GM15510 (cell line): ENCODE measurements around the gene RNF217.

ENCODE experiments used
- POLR2A ChIP-seq: IDR thresholded peaks from 3 replicates; pipeline ENCODE4 v1.6.1; 2011; ENCODE audit warnings: borderline replicate concordance; ENCODE audit not compliant: insufficient read length; ENCODE audit errors: extremely low read depth

Gene RNF217

DNA sequence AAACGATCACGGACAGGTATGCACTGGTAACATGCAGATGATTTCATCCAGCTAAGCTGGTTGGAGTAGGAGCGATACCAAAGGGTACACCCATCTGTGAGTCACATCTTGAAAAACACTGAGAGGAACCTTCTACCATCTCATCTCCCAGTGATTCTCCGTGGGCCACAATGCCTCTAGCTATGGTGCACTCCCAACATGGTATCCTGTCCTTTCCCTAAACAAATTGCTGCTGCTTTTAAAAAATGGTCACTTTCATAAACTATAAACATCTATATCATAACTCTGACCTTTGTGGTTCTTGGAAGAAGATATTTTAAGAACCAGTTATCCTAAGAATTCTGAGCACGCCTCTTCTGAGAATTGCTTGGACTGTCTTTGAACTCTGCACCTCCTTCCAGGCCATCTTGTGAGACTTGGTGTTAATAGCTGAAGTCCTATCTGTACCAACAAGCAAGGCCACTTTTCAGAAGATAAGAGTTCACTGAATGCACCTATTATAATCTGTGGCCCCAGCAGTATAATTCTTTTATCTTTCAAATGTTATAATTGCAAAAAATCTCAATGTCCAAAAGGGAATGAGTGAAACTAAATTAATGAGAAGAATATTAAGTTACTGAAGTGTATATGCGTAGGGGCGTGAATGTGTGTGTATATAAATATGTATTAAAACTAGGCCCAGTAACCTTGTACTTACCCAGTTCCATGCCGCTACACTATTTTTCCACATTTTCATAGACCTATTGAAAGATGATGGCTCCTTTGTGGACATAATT lies 120.9 kb downstream of the RNF217 start:
- no peak for TF ChIP-seq POLR2A

DNA sequence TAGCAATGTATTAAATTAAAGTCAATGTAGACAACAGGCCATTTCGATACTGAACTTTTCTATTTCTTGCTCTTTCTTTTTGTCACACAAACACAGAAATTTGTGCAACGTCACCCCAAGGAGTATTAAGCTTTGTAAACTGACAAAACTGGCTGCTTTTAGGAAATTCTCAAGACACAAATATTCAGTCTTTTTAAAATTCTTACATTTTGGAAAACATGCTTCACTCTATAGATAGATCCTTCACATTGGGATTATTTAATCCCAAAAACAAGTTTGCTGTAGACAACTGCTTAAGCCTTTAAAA lies 121.4 kb downstream of the RNF217 start:
- TF ChIP-seq POLR2A = no peak

DNA sequence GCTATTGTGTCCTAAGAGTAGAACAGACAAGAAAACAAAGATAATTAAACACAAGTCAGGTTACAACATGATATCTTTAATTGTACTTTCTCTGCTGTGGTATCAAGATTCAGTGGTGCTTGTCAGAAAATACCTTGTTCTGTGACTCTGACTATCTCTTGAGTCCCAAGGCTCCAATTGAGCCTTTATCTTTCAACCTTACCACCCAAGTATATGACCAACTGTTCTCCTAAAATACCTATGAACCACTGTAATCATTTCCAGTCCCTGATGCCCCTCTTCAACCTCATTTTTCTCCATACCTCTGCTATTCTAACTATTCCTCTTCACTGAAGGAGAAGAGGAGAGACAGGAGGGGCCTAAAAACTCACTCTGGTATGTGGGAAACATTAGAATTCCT lies 124.5 kb downstream of the RNF217 start:
- no peak for TF ChIP-seq POLR2A

DNA sequence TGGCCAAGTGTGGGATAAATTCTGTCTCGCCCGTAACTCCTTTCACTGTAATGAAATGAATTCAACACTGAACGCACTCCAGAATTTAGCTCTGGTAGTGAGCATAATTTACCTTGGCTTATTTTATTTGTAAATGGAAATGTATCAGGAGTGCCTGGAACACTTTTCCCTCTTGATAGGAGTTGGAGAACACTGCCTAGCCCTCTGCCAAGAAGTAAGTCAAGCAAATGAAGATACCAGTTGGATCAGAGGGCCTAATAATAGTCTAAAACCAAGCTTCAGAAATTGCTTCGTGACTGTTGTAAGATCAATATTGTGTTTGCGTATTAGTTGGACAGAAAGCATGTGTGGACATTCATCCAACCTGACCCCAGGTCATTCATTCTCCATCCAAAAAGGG lies 126.7 kb downstream of the RNF217 start:
- TF ChIP-seq POLR2A = no peak

DNA sequence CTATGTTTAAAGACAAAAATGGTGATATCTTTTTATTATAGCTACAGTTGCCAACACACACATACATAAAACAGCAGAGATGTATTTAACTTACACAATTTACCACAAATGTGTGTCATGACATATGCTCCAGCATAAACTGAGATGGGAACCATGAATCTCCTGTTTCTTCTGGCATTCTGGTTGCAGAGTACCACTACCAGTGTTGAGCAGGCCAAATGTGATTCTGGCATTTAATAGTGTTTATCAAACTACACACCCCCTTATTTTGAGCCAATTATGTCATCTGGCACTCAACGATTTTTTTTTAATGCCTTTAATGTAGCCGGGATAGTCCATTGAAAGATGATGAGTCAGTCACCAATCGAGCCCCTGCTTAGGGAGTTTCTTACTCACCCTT lies 132.3 kb downstream of the RNF217 start:
- no peak for TF ChIP-seq POLR2A

DNA sequence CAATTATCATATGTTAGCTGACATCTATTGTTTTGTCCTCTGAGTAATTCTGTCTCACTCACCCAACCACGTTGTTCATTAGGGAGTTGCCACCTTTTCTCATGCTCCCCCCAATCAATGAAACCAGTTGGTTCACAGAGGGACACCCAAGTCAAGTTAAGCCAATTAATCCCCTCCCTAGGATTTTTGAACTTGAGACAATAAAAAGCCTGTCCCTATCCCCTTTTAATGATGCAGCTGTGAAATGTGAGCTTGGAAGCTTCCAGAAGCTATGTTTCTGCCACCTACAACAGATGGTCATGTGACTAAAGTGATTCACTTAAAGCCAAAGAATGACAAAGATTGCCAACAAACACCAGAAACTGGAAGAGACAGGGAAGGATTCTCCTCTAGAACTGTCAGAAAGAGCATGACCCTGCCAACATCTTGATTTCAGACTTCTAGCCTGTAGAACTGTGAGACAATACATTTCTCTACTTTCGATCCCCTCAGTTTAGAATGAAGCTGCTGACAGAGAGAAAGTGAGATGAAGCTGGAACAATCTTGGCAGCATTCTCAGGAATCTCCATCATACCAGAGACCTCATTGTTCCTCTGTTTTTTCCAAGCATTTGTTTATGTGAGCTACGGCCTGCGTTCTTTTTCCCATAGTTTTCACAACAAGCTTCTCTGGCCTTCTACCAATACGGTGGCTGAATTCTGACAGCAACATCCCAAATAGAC lies 133.5 kb downstream of the RNF217 start:
- no peak for TF ChIP-seq POLR2A

DNA sequence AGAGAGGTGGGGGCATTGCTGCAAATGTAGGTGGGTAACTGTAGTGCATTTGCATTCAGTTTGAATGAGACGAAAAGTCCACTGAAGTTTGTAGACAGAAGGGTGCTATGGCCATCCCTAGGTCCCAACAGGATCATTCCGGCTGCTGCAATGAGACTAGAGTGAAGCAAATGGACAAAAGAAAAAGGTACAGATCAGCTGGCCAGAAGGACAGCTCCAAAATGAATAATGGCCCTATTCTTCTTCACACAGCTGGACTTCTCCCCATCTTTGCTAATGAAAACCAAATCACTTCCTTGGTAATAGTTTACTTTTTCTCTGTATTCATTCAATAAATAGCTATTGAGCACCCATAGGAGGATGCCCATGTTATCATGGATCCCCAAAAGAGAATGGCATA lies 134.9 kb downstream of the RNF217 start:
- no peak for TF ChIP-seq POLR2A

DNA sequence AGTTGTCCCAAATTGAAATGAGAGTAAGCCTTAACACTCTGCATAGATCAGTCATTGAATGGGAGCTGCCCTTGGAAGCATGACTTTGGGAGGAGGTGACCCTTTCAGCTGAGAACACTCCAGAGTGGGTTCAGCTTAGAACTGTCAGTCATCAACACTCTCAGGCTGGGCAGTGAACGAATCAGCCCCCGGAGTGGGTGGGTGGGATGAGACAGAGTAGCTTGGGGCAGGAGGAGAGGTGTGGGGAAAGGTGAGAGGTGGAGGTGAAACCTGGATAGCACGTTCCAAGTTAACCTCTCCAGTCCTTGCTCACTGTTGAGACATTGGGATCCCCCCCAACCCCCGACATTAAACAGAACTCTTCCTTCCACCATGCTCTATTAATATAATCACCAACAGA lies 136.0 kb downstream of the RNF217 start:
- TF ChIP-seq POLR2A = no peak

DNA sequence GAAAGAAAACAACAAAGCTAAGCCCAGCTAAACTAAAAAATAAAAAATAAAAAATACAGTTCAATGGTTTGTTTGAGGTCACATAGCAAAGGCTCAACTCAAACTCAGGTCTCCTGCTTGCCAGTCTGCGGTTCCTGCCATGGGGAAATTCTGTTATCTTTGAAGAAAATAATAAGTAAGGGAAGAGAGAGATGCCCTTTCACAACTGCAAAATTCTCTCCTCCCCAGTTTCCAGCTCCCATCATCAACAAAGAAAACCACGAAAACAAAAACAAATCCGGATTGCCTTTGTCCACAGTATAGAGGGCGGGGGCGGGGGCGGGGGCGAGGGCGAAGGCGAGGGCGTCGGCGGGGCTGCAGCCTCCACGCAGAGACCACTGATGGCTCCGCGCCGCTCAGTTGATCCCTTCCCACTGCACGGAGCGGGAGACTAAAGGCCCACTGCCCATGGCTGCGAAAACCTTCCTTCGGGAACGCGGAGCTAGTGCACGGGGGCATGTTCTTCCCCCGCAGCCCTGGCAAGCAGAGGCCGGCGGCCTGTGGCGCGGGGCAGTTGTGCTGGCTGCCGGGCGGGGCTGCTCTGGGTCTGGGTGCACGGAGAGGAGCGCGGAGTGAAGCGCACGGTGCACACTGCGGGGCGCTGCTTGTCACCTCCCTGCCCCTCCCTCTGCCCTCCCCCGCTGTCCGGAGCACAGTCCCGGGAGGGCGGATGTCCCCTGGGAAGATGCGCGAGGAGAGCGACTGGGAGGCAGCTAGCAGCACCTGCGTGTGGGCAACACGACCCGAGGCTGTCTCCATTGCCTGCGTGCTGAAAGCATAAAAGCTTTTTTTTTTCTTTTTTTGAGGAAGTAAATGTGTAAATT lies 137.2 kb downstream of the RNF217 start:
- TF ChIP-seq POLR2A = no peak

DNA sequence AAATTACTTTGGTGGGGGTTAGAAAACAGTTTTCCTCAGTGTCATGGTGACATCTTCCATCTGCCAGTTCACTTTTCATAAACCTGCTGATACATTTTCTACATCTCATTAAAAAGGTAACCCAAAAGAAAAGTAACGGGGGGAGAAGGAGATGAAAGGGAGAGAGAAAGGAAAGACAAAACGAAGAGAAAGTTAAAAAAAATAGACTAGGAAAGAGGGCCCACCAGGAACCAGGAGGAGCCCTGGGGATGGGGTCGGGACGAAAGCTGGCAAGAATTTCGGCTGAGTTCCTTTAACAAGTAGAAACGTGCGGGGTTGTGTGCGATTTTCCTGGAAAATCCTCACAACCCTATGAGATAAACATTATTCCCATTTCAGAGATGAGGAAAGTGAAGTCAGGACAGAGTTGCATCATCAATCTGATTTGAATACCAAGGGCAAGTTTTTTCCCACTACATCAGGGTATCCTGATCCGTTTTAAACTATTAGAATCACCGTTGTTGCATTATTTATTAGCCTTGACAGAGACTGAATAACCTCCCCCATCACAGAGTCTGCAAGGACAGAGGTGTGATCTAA lies 137.9 kb downstream of the RNF217 start:
- no peak for TF ChIP-seq POLR2A

DNA sequence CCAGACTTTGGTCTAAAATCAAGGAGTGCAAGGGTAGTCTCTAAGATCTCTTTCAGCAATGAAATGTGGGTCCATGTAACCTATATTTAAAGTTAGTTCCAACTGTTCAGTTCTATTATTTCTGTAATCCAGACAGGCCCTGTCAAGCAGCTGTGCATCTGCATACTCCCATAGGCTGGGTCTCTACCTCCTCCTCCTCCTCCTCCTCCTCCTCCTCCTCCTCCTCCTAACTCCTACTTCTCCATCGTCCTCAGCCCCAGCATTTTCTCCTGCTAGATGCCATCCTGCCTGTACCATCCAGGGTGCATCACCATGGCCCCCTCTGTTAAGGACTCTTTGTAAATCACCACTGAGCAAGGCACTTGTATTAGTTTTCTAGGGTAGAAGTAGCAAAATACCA lies 138.9 kb downstream of the RNF217 start:
- no peak for TF ChIP-seq POLR2A

DNA sequence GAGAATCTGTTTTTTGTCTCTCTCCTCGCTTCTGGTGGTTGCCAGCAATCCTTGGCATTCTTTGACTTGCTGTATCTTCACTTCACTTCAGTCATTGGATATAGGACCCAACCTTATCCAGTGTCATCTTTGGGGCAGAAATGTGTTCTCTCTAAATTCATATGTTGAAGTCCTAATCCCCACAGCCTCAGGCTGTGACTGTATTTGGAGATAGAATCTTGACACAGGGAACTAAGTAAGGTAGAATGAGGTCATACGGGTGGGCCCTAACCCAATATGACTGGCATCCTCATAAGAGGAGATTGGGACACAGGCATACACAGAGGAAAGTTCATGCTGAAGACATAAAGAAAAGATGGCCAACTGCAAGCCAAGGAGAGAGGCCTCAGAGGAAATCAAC lies 139.4 kb downstream of the RNF217 start:
- no peak for TF ChIP-seq POLR2A

DNA sequence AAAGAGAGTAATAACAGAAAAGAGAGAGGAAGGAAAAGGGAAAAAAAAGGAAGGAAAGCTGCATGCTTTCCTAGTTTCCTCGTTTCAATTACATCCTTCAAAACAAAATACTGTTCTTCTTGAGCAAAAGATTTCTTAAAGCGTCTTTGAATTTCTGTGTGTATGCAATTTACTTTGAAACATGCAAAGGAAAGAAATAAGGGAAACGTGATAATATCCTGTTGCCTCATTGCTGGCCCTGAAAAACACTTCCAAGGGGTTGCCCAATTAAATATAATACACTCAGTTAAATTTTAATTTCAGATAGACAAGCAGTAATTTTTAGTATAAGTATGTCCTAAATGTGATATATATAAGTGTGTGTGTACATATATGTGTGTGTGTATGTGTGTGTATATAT lies 140.2 kb downstream of the RNF217 start:
- no peak for TF ChIP-seq POLR2A

DNA sequence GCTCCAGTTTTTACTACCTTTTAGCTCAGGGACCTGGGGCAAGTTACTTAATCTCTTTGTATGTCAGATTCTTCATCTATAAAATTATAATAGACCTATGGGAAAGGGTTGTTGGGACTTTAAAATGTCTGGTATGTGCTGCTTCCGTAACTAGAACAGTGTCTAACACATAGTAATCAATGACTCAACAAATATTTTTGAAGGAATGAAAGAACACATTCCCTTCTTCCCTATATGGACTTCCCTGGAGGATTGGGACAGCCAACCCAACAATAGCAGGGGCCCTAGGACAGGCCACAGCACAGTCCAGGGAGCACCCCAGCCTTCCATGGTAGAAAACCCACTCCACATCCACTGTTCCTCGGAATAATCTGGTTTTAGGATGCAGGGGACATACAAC lies 140.7 kb downstream of the RNF217 start:
- no peak for TF ChIP-seq POLR2A

DNA sequence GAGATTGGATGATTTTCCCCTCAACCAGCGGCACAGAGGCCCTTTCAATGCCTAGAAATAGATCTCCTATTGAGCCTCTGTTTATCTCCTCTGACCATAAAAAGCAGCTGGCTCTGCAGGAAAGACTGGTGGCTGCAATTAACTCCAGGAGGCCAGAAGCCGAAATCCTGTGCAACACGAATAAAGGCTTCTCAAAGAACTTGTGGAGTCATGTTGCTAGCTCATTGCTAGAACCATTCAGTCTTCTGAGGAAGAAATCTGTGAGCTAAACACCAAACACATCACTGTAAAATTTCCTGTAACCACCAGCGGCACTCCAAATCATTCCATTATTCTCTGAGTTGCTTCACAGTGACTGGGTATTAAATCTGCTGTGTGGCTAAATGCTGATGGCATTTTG lies 142.2 kb downstream of the RNF217 start:
- no peak for TF ChIP-seq POLR2A

DNA sequence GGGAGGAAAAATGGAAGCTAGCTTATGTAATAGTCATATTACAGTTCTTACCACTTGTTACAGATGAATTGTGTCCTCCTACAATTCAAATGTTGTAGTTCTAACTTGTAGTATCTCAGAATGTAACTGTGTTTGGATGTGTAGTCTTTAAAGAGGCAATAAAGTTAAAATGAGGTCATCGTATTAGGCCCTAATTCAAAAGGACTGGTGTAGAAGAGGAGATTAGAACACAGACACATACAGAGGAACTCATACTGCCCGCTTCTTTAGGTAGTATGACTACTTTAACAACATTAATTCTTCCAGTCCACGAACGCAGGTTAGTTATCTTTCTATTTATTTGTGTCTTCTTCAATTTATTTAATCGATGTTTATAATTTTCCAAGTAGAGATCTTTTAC lies 144.8 kb downstream of the RNF217 start:
- no peak for TF ChIP-seq POLR2A

DNA sequence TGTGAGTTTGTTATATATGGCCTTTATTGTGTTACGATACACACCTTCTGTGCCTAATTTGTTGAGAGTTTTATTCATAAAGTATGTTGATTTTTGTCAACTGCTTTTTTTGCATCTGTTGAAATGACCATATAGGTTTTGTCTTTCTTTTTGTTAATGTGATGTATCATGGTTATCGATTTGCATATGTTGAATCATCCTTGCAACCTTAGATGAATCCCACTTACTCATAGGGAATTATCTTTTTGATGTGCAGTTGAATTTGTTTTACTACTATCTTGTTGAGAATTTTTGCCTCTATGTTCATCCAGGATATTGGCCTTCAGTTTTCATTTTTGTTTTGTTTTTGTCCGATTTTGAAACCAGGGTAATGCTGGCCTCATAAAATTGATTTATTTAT lies 145.7 kb downstream of the RNF217 start:
- no peak for TF ChIP-seq POLR2A
